HCT116 (cell line): ENCODE results near the gene ADGRG4.

Experiments
- CTCF ChIP-seq, 3 experiments: fragments of 200-600 bp in 1 of 3; sonication (generic) in 1 of 3; IDR thresholded peaks in 2 of 3; conservative IDR thresholded peaks in 1 of 3; 2 replicates each; pipeline ENCODE4 v1.5.1; 2012 to 2017; ENCODE audit warnings: low read depth in 2 of 3, low read length in 2 of 3, antibody characterized with exemption in 1 of 3, borderline replicate concordance in 1 of 3, control low read depth in 1 of 3, mild to moderate bottlenecking in 1 of 3, mixed read lengths in 1 of 3, mixed run types in 1 of 3, moderate library complexity in 1 of 3; ENCODE audit not compliant: insufficient read depth in 1 of 3
- EZH2 ChIP-seq: fragments of 200-600 bp; sonication (generic); IDR thresholded peaks from 2 replicates; pipeline ENCODE4 v1.6.1; 2017; ENCODE audit warnings: antibody characterized with exemption, mixed run types
- EZH2phosphoT487 ChIP-seq: fragments of 200-600 bp; IDR thresholded peaks from 2 replicates; pipeline ENCODE4 v1.6.1; 2018; ENCODE audit warnings: antibody characterized with exemption, borderline replicate concordance
- JUND ChIP-seq: IDR thresholded peaks from 2 replicates; pipeline ENCODE4 v1.6.1; 2012
- MAX ChIP-seq: IDR thresholded peaks from 2 replicates; pipeline ENCODE4 v1.6.1; 2012
- POLR2A ChIP-seq: IDR thresholded peaks from 2 replicates; pipeline ENCODE4 v1.7.0; 2011; ENCODE audit warnings: borderline replicate concordance; ENCODE audit not compliant: insufficient read depth, insufficient read length; ENCODE audit errors: extremely low read depth
- POLR2AphosphoS5 ChIP-seq: IDR thresholded peaks from 2 replicates; pipeline ENCODE4 v1.6.1; 2011; ENCODE audit warnings: mild to moderate bottlenecking, low read depth, low read length, moderate library complexity
- RAD21 ChIP-seq: IDR thresholded peaks from 2 replicates; pipeline ENCODE4 v1.6.1; 2012; ENCODE audit warnings: low read depth, mild to moderate bottlenecking
- REST ChIP-seq: IDR thresholded peaks from 2 replicates; pipeline ENCODE4 v1.6.1; 2012; ENCODE audit warnings: low read depth
- SIN3A ChIP-seq: IDR thresholded peaks from 2 replicates; pipeline ENCODE4 v1.6.1; 2012; ENCODE audit warnings: low read depth
- SP1 ChIP-seq: IDR thresholded peaks from 2 replicates; pipeline ENCODE4 v1.6.1; 2012; ENCODE audit warnings: low read depth
- SRF ChIP-seq: IDR thresholded peaks from 2 replicates; pipeline ENCODE4 v1.6.1; 2012; ENCODE audit warnings: low read depth
- TCF7L2 ChIP-seq: IDR thresholded peaks from 2 replicates; pipeline ENCODE4 v1.7.0; 2011; ENCODE audit warnings: borderline replicate concordance, inconsistent platforms; ENCODE audit not compliant: insufficient read depth, insufficient read length; ENCODE audit errors: extremely low read depth
- ZBTB33 ChIP-seq: IDR thresholded peaks from 2 replicates; pipeline ENCODE4 v1.6.1; 2011; ENCODE audit warnings: mild to moderate bottlenecking, low read length, moderate library complexity; ENCODE audit not compliant: insufficient replicate concordance; ENCODE audit errors: extremely low read depth

GRCh38 chrX:136386173-136386572, 85.4 kb downstream of the ADGRG4 start:
- no peak for TF ChIP-seq EZH2phosphoT487
- no peak for TF ChIP-seq CTCF (IDR thresholded peaks at IDR 0.05 in 2 of 3, conservative IDR thresholded peaks at IDR 0.05 in 1 of 3; ENCODE audit: borderline replicate concordance in 1 of 3, insufficient read depth in 1 of 3, low read depth in 2 of 3, low read length in 2 of 3)
- no peak for TF ChIP-seq EZH2
- TF ChIP-seq POLR2A, result no peak
- TF ChIP-seq SP1, result no peak
- no peak for TF ChIP-seq MAX
- no peak for TF ChIP-seq REST
- TF ChIP-seq ZBTB33, result no peak
- TF ChIP-seq SIN3A, result no peak
- TF ChIP-seq RAD21, result no peak
- TF ChIP-seq SRF, result no peak
- TF ChIP-seq POLR2AphosphoS5, result no peak
- TF ChIP-seq JUND, result no peak
- TF ChIP-seq TCF7L2, result no peak
